Mucosa of stomach (tissue), 1 donor: ENCODE data around the gene HSDL1.

ENCODE experiments used
- H3K27me3 ChIP-seq: one replicate; pipeline ENCODE4 v1.7.0; 2013; ENCODE audit warnings: mild to moderate bottlenecking, low read length; ENCODE audit not compliant: control insufficient read depth, insufficient read depth
- H3K36me3 ChIP-seq: one replicate; pipeline ENCODE4 v1.7.0; 2013; ENCODE audit warnings: low read length; ENCODE audit not compliant: control insufficient read depth, insufficient read depth
- H3K4me1 ChIP-seq: one replicate; pipeline ENCODE4 v1.7.0; 2013; ENCODE audit warnings: mild to moderate bottlenecking, low read length; ENCODE audit not compliant: control insufficient read depth, insufficient read depth
- H3K4me3 ChIP-seq: one replicate; pipeline ENCODE4 v1.7.0; 2013; ENCODE audit warnings: low read length
- H3K9ac ChIP-seq: one replicate; pipeline ENCODE4 v1.7.0; 2013; ENCODE audit warnings: mild to moderate bottlenecking, low read length, moderate library complexity
- H3K9me3 ChIP-seq: one replicate; pipeline ENCODE4 v1.7.0; 2013; ENCODE audit warnings: mild to moderate bottlenecking, low read length, moderate library complexity; ENCODE audit not compliant: control insufficient read depth
- donor health status: Pancreatic carcinoma.

Gene HSDL1

DNA sequence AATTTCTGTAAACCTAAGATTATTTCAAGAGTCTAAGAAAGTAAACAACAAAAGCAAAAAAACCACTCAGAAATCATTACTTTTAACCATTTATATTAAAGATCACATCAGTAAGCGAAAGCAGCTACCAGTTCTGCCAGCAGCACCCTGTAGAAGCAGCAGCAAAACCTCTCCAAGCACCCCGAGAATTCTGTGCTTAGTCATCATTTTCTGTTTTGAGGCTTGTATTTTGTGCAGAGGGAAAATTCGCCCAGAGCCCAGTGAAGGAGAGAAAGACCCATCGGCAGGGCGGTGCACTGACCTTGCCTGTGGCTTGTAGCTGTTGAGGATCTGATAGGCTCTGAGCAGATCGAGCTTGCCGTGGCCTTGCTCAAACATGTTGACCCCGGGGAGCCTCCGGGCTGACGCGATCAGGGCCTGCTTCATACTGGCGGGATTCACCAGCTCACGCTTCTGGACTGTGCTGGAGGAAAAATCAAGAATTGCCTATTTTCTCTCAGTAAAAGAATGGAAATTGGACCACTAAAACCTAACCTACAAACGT lies 63.5 kb downstream of the HSDL1 start:
- Histone ChIP-seq H3K36me3 (peaks cover 10% of the 10 kb centered on the region), H3K27me3 (no peaks in the 10 kb centered on the region), H3K9ac (no peak overlapping the region), H3K4me3 (no peak overlapping the region), H3K9me3 (no peaks in the 10 kb centered on the region), H3K4me1 (no peaks in the 10 kb centered on the region)

GRCh38 chr16:84080813-84081212 lies 64.2 kb downstream of the HSDL1 start:
- H3K27me3 ChIP-seq = no peaks in the 10 kb centered on the region
- no peak overlapping the region for H3K4me3 ChIP-seq
- H3K36me3 ChIP-seq = peaks cover 10% of the 10 kb centered on the region
- no peaks in the 10 kb centered on the region for H3K9me3 ChIP-seq
- no peak overlapping the region for H3K9ac ChIP-seq
- H3K4me1 ChIP-seq = no peaks in the 10 kb centered on the region

DNA sequence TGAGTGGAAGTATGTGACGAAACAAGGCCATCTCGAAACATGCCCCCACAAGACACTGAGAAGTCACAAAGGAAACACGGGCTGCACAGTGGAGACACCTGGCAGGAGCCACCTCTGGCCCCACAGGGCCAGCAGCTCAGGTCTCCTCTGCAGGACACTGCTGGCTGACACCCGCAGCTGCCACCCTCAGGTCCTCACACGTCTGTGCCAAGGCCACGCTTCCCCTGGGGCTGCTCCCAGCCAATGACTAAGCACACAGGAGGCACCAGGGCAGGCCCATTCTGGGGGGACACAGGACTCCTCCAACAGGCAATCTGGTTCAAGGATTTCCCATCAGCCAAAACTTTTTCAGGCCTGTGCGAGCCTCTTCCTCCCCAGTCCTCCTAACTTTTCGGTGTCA lies 64.6 kb downstream of the HSDL1 start:
- H3K36me3 ChIP-seq = peaks cover 10% of the 10 kb centered on the region
- no peaks in the 10 kb centered on the region for H3K27me3 ChIP-seq
- no peaks in the 10 kb centered on the region for H3K9me3 ChIP-seq
- no peaks in the 10 kb centered on the region for H3K4me1 ChIP-seq
- no peak overlapping the region for H3K9ac ChIP-seq
- no peak overlapping the region for H3K4me3 ChIP-seq

DNA sequence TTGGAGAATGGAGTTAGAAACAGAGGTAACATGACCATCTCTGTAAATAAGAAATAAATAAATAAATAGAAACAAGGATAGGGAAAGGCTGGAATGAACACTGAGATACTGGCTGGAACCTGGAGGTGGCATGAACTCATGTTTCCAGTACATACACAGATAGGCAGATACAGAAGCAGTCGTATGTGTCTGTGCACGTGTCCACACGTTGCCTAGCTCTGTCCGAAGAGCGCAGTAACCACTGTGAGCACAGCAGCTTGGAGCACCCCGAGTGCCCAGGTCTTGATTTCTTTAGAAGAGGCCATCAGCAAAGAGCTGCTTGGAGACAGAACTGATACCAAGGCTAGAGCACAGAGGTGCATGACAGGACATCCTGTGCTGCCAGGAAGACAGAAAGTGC lies 65.3 kb downstream of the HSDL1 start:
- no peaks in the 10 kb centered on the region for H3K27me3 ChIP-seq
- H3K9me3 ChIP-seq = no peaks in the 10 kb centered on the region
- H3K4me3 ChIP-seq = no peak overlapping the region
- no peaks in the 10 kb centered on the region for H3K4me1 ChIP-seq
- H3K9ac ChIP-seq = no peak overlapping the region
- peaks cover 10% of the 10 kb centered on the region for H3K36me3 ChIP-seq

DNA sequence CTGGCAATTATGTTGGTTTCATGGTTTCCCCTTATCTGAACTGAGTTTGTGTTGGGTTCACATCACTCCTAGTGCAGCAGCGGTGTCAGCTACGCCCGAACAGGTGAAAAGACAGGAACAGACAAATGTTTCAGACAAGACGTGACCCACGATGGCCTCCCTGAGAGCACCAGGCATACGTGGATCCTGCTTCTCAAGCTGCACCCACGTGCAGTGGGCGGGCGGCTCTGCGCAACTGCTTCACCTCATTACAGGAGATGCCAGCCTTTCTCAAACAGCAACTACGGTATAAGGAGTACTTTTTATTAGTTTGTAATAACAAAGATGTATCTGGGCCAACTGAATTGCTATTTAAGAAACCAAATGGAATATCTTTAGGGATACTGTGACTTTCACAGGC lies 69.6 kb downstream of the HSDL1 start:
- no peaks in the 10 kb centered on the region for H3K9me3 ChIP-seq
- H3K36me3 ChIP-seq = peaks cover 1% of the 10 kb centered on the region
- H3K27me3 ChIP-seq = no peaks in the 10 kb centered on the region
- no peak overlapping the region for H3K4me3 ChIP-seq
- no peak overlapping the region for H3K9ac ChIP-seq
- no peaks in the 10 kb centered on the region for H3K4me1 ChIP-seq

DNA sequence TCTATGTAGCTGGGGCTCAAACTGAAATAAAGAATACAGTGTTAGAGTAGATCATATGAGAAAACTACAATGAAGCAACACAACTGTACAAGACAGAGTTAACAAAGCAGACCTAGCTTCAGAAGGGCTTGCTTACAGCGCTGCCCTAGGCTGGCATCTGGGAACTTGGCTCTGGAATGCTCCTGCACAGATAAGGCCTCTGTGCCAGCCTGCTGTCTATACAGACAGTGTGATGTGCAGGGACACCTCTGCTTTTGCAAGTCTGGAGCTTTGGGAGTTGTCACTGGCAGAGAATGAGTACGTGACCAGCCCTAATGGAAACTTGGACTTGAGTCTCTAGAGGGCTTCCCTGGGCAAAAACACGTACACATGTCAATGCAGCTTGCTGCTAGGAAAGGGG lies 70.3 kb downstream of the HSDL1 start:
- Histone ChIP-seq H3K27me3 (no peaks in the 10 kb centered on the region), H3K9ac (no peak overlapping the region), H3K4me3 (no peak overlapping the region), H3K4me1 (no peaks in the 10 kb centered on the region), H3K36me3 (no peaks in the 10 kb centered on the region), H3K9me3 (no peaks in the 10 kb centered on the region)
